HepG2 (cell line): Measurements from ENCODE around the gene HOXA9. TPM values are rescaled to one million over a fixed set of nuclear protein-coding genes. Genes with fewer than 3 reads are reported as not detected.

ENCODE experiments used
- ATAC-seq: fragments of 200-7000 bp; cut with Tn5 transposase; 3 replicates; pipeline ENCODE4 v1.9.1; 2020; ENCODE audit warnings: mild to moderate bottlenecking, moderate library complexity
- BruUV-seq: library from RNA; stranded (reverse); fragments of 400-500 nt; replicated peaks from 2 replicates; lab custom pipeline; 2021; lab: Mats Ljungman, UMichigan
- CTCF ChIA-PET: fragments of 300-600 bp; formaldehyde crosslinking; extraction: SDS; loops from one replicate; lab custom pipeline; 2021; ENCODE audit warnings: low total read pairs, inconsistent platforms, low intra/inter-chr PET ratio; lab: Yijun Ruan, JAX
- POLR2A ChIA-PET: fragments of 350-600 bp; sonication (Branson Sonifier 250); formaldehyde crosslinking; loops from one replicate; lab custom pipeline; 2020; ENCODE audit warnings: antibody characterized with exemption, inconsistent platforms; lab: Yijun Ruan, JAX
- DNase-seq: peaks from one replicate; pipeline ENCODE4 v3.0.0-alpha.2; 2015; ENCODE audit warnings: low spot score
- FAIRE-seq: peaks from 3 replicates; lab custom pipeline; 2011; peaks lifted over from hg19 to GRCh38; lab: Jason Lieb, UNC
- H2AFZ ChIP-seq: one replicate; pipeline ENCODE4 v1.6.1; 2011; ENCODE audit warnings: low read length, inconsistent platforms
- H3K27ac ChIP-seq: fragments of 300-600 bp; 3 replicates; pipeline ENCODE4 v1.8.0; 2011; ENCODE audit warnings: mixed run types, mild to moderate bottlenecking, mixed read lengths, low read length, inconsistent platforms; ENCODE audit not compliant: insufficient read depth; ENCODE audit errors: extremely low read length
- H3K27me3 ChIP-seq, 2 experiments: fragments of 200-600 bp in 1 of 2; 2 replicates in 1 of 2; 3 replicates in 1 of 2; pipeline versions ENCODE4 v1.6.0 to v1.8.0; 2011; ENCODE audit warnings: low read length in 2 of 2, mild to moderate bottlenecking in 2 of 2, moderate library complexity in 2 of 2, inconsistent platforms in 1 of 2; ENCODE audit not compliant: insufficient read depth in 2 of 2, control insufficient read depth in 1 of 2
- H3K36me3 ChIP-seq, 2 experiments: fragments of 200-600 bp in 1 of 2; replicated peaks in 1 of 2; 2 replicates in 1 of 2; 3 replicates in 1 of 2; pipeline versions ENCODE4 v1.5.1 to v1.8.0; 2011; ENCODE audit warnings: low read length in 2 of 2, inconsistent platforms in 1 of 2; ENCODE audit not compliant: insufficient read depth in 2 of 2, control insufficient read depth in 1 of 2
- H3K4me1 ChIP-seq: 2 replicates; pipeline ENCODE4 v1.5.1; 2012; ENCODE audit warnings: low read length, inconsistent platforms; ENCODE audit not compliant: insufficient read depth
- H3K4me2 ChIP-seq: 2 replicates; pipeline ENCODE4 v1.6.0; 2011; ENCODE audit warnings: low read depth, low read length, inconsistent platforms
- H3K4me3 ChIP-seq, 3 experiments: fragments of 200-600 bp in 1 of 3; sonication (generic), shearing (Covaris generic) in 1 of 3; replicated peaks in 1 of 3; 2 replicates each; pipeline ENCODE4 v1.5.1; 2011 to 2016; ENCODE audit warnings: low read length in 3 of 3, inconsistent platforms in 2 of 3, low read depth in 2 of 3, mild to moderate bottlenecking in 2 of 3, control low read depth in 1 of 3, mixed read lengths in 1 of 3; ENCODE audit not compliant: insufficient read depth in 1 of 3
- H3K79me2 ChIP-seq: one replicate; pipeline ENCODE4 v1.6.1; 2011; ENCODE audit warnings: low read length, inconsistent platforms; ENCODE audit not compliant: insufficient read depth
- H3K9ac ChIP-seq: 2 replicates; pipeline ENCODE4 v1.6.0; 2011; ENCODE audit warnings: mild to moderate bottlenecking, low read depth, low read length, inconsistent platforms; ENCODE audit not compliant: insufficient read depth
- H3K9me3 ChIP-seq: 2 replicates; pipeline ENCODE4 v1.5.1; 2012; ENCODE audit warnings: mild to moderate bottlenecking, low read length
- H4K20me1 ChIP-seq: 2 replicates; pipeline ENCODE4 v1.6.0; 2011; ENCODE audit warnings: inconsistent platforms, mild to moderate bottlenecking, low read length, moderate library complexity; ENCODE audit not compliant: insufficient read depth
- BORCS8-MEF2B ChIP-seq: sonication (generic); formaldehyde crosslinking; IDR thresholded peaks from 2 replicates; pipeline ENCODE4 v1.8.0; 2022; ENCODE audit warnings: mild to moderate bottlenecking, missing genetic modification reagents
- CENPT ChIP-seq: sonication (generic); formaldehyde crosslinking; IDR thresholded peaks from 2 replicates; pipeline ENCODE4 v1.8.0; 2022; ENCODE audit warnings: low read depth, mild to moderate bottlenecking, moderate library complexity, missing genetic modification reagents
- HCFC1 ChIP-seq: fragments of 150-350 bp; IDR thresholded peaks from 2 replicates; pipeline ENCODE4 v1.6.1; 2014; ENCODE audit warnings: low read depth, low read length
- MAF1 ChIP-seq: sonication (generic); formaldehyde crosslinking; IDR thresholded peaks from 2 replicates; pipeline ENCODE4 v1.5.0; 2020; ENCODE audit warnings: missing genetic modification reagents, borderline replicate concordance
- MXD4 ChIP-seq: IDR thresholded peaks from 2 replicates; pipeline ENCODE4 v1.6.1; 2016; ENCODE audit warnings: mild to moderate bottlenecking, missing biosample characterization, missing genetic modification reagents
- ZBTB8A ChIP-seq: sonication (generic); formaldehyde crosslinking; IDR thresholded peaks from 2 replicates; pipeline ENCODE4 v1.4.0; 2020; ENCODE audit warnings: mild to moderate bottlenecking, low read depth, missing genetic modification reagents, borderline replicate concordance
- ZNF510 ChIP-seq: sonication (generic); formaldehyde crosslinking; IDR thresholded peaks from 2 replicates; pipeline ENCODE4 v1.4.0; 2020; ENCODE audit warnings: low read depth, mild to moderate bottlenecking, missing genetic modification reagents
- ZNF543 ChIP-seq: sonication (generic); formaldehyde crosslinking; IDR thresholded peaks from 2 replicates; pipeline ENCODE4 v1.4.0; 2020; ENCODE audit warnings: mild to moderate bottlenecking, missing genetic modification reagents
- ZNF569 ChIP-seq: sonication (generic); formaldehyde crosslinking; IDR thresholded peaks from 2 replicates; pipeline ENCODE4 v1.5.0; 2020; ENCODE audit warnings: mild to moderate bottlenecking, missing genetic modification reagents, moderate library complexity, borderline replicate concordance
- ZNF839 ChIP-seq: sonication (generic); formaldehyde crosslinking; IDR thresholded peaks from 2 replicates; pipeline ENCODE4 v1.4.0; 2020; ENCODE audit warnings: missing genetic modification reagents, mild to moderate bottlenecking, borderline replicate concordance
- WGBS: methylation state at CpG from one replicate; pipeline ENCODE4 v1.1.6; 2017; ENCODE audit warnings: low lambda C conversion rate; 5-methylcytosine and 5-hydroxymethylcytosine counted together
- in situ Hi-C: cut with HindIII; loops from 2 replicates; pipeline ENCODE4 v1.10.0; 2017; ENCODE audit warnings: low pct_unique_long_range_greater_than_20kb; ENCODE audit not compliant: extremely low pct_ligation_motif_present
- intact Hi-C: fragments of 100-400 bp; cut with micrococcal nuclease; formaldehyde crosslinking; loops from one replicate; pipeline ENCODE4 v1.10.0; 2022; ENCODE audit not compliant: unreplicated experiment
- polyA plus RNA-seq, 8 experiments: library from polyadenylated mRNA; depleted of rRNA in 3 of 8; stranded (reverse) in 7 of 8; unstranded in 1 of 8; fragments of >200 nt; fragmentation: Illumina TruSeq in 4 of 8; extraction: Trizol in 4 of 8; gene quantifications; 2 replicates each; pipeline versions ENCODE4 v1.2.1 to v1.2.3, GENCODE V29; 2011 to 2016; ENCODE audit warnings: low read depth in 4 of 8, missing spikeins in 1 of 8, mixed read lengths in 1 of 8; ENCODE audit not compliant: insufficient read depth in 1 of 8
- total RNA-seq, 5 experiments: library from RNA; depleted of rRNA; stranded (reverse); fragments of >200 nt; fragmentation: Illumina TruSeq; extraction: Trizol; gene quantifications; 2 replicates each; pipeline ENCODE4 v1.2.3, GENCODE V29; 2016; ENCODE audit warnings: low read depth in 1 of 5
- TF ChIP-seq, protein P1 (sequence below): sonication (generic); formaldehyde crosslinking; IDR thresholded peaks from 2 replicates; pipeline ENCODE4 v1.4.0; 2020; ENCODE audit warnings: mild to moderate bottlenecking, low read depth, missing genetic modification reagents
- TF ChIP-seq, protein P2 (sequence below): IDR thresholded peaks from 2 replicates; pipeline ENCODE4 v1.6.1; 2016; ENCODE audit warnings: control low read depth

HOXA9 gene
- total and polyA plus RNA-seq, 2 of the 13 experiments (the other 11 are each of a cell fraction or from before 2014, with no cell fraction given) = not detected

DNA sequence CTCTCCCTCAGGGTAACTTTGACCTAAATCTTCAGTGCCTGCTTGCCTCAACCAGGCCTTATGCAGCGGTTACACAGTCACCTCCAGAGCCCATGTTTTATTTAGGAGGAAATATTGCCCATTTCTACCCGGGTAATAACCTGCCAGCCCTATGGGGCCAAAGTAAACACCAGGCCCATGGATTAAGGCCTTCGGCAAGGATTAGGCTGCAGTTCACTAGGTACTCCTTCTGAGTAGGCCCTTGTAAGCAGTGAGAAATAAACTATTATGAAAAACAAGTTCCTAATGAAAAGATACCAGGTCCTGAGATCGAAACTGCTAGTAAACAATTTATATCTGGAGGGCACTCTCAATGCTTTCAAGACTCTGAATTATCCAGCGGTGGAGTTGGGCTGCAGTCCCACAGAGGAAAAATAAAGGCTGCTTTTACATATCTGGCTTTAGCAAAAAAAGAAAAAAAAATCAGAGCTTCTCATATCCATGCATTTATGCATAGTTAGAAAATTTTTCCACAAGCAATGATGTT is 12.5 kb upstream of the HOXA9 start:
- TF ChIP-seq ZNF839 (CRISPR knock-in tag) = no peak
- peaks cover 19% of the 10 kb centered on the region for H3K4me1 ChIP-seq
- no peaks in the 10 kb centered on the region for H3K9me3 ChIP-seq
- DNase-seq (no peak), FAIRE-seq (no peak), ATAC-seq (no peak)
- POLR2A ChIA-PET = no interaction called here
- no peak overlapping the region for H3K9ac ChIP-seq
- no peaks in the 10 kb centered on the region for H3K79me2 ChIP-seq
- intact Hi-C loops (no loop called here), in situ Hi-C loops (no loop called here)
- no peak overlapping the region for H2AFZ ChIP-seq
- H3K36me3 ChIP-seq = no peaks in the 10 kb centered on the region
- CTCF ChIA-PET = no interaction called here
- H4K20me1 ChIP-seq = no peaks in the 10 kb centered on the region
- peaks cover 6 to 77% of the 10 kb centered on the region in 2 experiments for H3K27me3 ChIP-seq
- H3K4me2 ChIP-seq = no peak overlapping the region
- WGBS = 33% methylated on average over 5 of the region's 5 CpGs
- H3K4me3 ChIP-seq = no peak overlapping the region
- no TSS peak for BruUV-seq
- H3K27ac ChIP-seq = no peak overlapping the region

DNA sequence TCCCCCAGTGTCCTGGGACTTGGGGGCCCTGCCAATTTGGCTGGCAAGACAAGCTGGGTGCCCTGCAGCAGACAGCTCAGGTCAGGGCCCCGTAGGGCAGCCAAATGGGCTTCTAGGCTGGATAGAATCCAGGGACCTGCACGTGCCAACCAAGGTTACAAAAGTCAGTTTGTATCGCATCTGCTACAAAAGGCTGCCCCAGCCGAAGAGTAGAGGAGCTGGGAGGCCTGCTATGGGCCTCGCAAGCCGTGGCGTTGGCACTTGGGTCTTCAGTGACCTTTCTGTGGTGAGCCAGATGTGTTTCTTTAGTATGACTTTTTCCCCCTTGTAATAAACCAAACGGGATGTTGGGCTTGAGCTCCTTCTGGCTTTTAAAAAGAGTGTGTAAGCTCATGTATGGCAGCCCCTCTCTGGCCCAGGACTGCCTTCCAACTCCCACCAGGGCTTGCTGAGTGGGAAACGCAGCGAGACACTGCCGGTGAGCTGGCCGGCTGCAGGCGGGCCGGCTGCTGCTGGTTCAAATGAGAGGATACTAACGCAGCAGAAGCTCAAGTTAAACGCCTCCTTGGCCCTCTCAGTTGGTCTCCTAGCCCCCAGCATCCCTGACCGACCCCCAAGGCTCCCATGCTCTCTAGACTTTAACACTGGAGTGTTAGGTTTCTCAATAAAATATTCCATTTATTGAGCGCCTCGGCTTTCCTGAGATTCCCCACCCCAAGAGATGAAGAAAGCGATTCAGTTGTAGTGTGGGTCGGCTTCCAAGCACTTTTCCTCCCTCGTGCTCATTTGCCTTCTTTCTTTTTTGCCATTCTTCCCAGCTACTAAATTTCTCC is 11.8 kb upstream of the HOXA9 start:
- BruUV-seq = no TSS peak
- H3K4me3 ChIP-seq = no peak overlapping the region
- no peaks in the 10 kb centered on the region for H4K20me1 ChIP-seq
- H2AFZ ChIP-seq = no peak overlapping the region
- in situ Hi-C loops (no loop called here), intact Hi-C loops (no loop called here)
- H3K9me3 ChIP-seq = no peaks in the 10 kb centered on the region
- peaks cover 20% of the 10 kb centered on the region for H3K4me1 ChIP-seq
- H3K79me2 ChIP-seq = no peaks in the 10 kb centered on the region
- no peak for DNase-seq
- TF ChIP-seq, protein P1, sequence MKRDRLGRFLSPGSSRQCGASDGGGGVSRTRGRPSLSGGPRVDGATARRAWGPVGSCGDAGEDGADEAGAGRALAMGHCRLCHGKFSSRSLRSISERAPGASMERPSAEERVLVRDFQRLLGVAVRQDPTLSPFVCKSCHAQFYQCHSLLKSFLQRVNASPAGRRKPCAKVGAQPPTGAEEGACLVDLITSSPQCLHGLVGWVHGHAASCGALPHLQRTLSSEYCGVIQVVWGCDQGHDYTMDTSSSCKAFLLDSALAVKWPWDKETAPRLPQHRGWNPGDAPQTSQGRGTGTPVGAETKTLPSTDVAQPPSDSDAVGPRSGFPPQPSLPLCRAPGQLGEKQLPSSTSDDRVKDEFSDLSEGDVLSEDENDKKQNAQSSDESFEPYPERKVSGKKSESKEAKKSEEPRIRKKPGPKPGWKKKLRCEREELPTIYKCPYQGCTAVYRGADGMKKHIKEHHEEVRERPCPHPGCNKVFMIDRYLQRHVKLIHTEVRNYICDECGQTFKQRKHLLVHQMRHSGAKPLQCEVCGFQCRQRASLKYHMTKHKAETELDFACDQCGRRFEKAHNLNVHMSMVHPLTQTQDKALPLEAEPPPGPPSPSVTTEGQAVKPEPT (CRISPR knock-in tag) = no peak
- no peak for TF ChIP-seq ZNF543 (CRISPR knock-in tag)
- no peak for TF ChIP-seq CENPT (CRISPR knock-in tag)
- no peak for TF ChIP-seq HCFC1
- TF ChIP-seq ZNF510 (CRISPR knock-in tag) = no peak
- no peak for TF ChIP-seq ZBTB8A (CRISPR knock-in tag)
- TF ChIP-seq BORCS8-MEF2B (CRISPR knock-in tag) = no peak
- TF ChIP-seq MXD4 (CRISPR knock-in tag) = no peak
- no peak for TF ChIP-seq MAF1 (CRISPR knock-in tag)
- TF ChIP-seq, protein P2, sequence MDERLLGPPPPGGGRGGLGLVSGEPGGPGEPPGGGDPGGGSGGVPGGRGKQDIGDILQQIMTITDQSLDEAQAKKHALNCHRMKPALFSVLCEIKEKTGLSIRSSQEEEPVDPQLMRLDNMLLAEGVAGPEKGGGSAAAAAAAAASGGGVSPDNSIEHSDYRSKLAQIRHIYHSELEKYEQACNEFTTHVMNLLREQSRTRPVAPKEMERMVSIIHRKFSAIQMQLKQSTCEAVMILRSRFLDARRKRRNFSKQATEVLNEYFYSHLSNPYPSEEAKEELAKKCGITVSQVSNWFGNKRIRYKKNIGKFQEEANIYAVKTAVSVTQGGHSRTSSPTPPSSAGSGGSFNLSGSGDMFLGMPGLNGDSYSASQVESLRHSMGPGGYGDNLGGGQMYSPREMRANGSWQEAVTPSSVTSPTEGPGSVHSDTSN = no peak
- no peak for TF ChIP-seq ZNF569 (CRISPR knock-in tag)
- 28% methylated on average over 10 of the region's 22 CpGs for WGBS
- no peaks in the 10 kb centered on the region for H3K36me3 ChIP-seq
- POLR2A ChIA-PET = no interaction called here
- CTCF ChIA-PET = no interaction called here
- no peak overlapping the region for H3K9ac ChIP-seq
- peaks cover 6 to 77% of the 10 kb centered on the region in 2 experiments for H3K27me3 ChIP-seq
- FAIRE-seq = no peak
- H3K4me2 ChIP-seq = no peak overlapping the region
- ATAC-seq = no peak
- H3K27ac ChIP-seq = no peak overlapping the region
